HCT116 (cell line): ENCODE data around the gene GABRR2. TPM values are rescaled to one million over a fixed set of nuclear protein-coding genes. Genes with fewer than 3 reads are reported as not detected.

Source experiments
- ATAC-seq: fragments of 200-7000 bp; cut with Tn5 transposase; 2 replicates; pipeline ENCODE4 v1.9.1; 2020; ENCODE audit warnings: mild to moderate bottlenecking, moderate library complexity
- BruUV-seq: library from RNA; stranded (reverse); fragments of 400-500 nt; replicated peaks from 2 replicates; lab custom pipeline; 2021; lab: Mats Ljungman, UMichigan
- CTCF ChIA-PET: fragments of 300-600 bp; sonication (Branson Sonifier 250); formaldehyde crosslinking; loops from one replicate; lab custom pipeline; 2021; ENCODE audit warnings: antibody characterized with exemption; lab: Charles Lee
- POLR2A ChIA-PET: fragments of 300-600, 350-600 bp; sonication (Branson Sonifier 250); formaldehyde crosslinking; loops from one replicate; lab custom pipeline; 2021; ENCODE audit warnings: antibody characterized with exemption; lab: Charles Lee
- RAD21 ChIA-PET, 2 experiments: fragments of 300-600 bp; sonication (Branson Sonifier 250); formaldehyde crosslinking; loops; one replicate each; lab custom pipeline; 2023; ENCODE audit warnings: low total read pairs in 2 of 2; ENCODE audit not compliant: uncharacterized antibody in 2 of 2, unreplicated experiment in 2 of 2, low non-redundant PET in 1 of 2; lab: Charles Lee
- DNase-seq: peaks from one replicate; pipeline ENCODE4 v3.0.0-alpha.2; 2010; ENCODE audit warnings: low read depth, low spot score
- H2AFZ ChIP-seq: fragments of 200-600 bp; shearing (Covaris generic), sonication (generic); 2 replicates; pipeline ENCODE4 v1.6.1; 2017; ENCODE audit warnings: low read depth, mixed run types, mixed read lengths, antibody characterized with exemption, low read length; ENCODE audit not compliant: poor library complexity, severe bottlenecking
- H3K27ac ChIP-seq: 2 replicates; pipeline ENCODE4 v1.5.1; 2012; ENCODE audit warnings: low read depth, low read length
- H3K27me3 ChIP-seq: fragments of 200-600 bp; sonication (generic); 2 replicates; pipeline ENCODE4 v1.6.1; 2016; ENCODE audit warnings: mixed run types, low read length, mixed read lengths; ENCODE audit not compliant: insufficient read depth
- H3K36me3 ChIP-seq, 2 experiments: fragments of 200-500 bp in 1 of 2; fragments of 200-600 bp in 1 of 2; sonication (Bioruptor generic) in 1 of 2; sonication (generic) in 1 of 2; 2 replicates each; pipeline versions ENCODE4 v1.5.1 to v1.6.1; 2014 to 2016; ENCODE audit warnings: low read length in 2 of 2, inconsistent platforms in 1 of 2, mixed read lengths in 1 of 2, mixed run types in 1 of 2; ENCODE audit not compliant: insufficient read depth in 2 of 2, control insufficient read depth in 1 of 2
- H3K4me1 ChIP-seq, 2 experiments: fragments of 200-600 bp in 1 of 2; sonication (generic) in 1 of 2; 2 replicates each; pipeline versions ENCODE4 v1.5.1 to v1.6.1; 2012 to 2017; ENCODE audit warnings: low read length in 2 of 2, inconsistent platforms in 1 of 2, mild to moderate bottlenecking in 1 of 2, mixed read lengths in 1 of 2, mixed run types in 1 of 2, moderate library complexity in 1 of 2; ENCODE audit not compliant: insufficient read depth in 2 of 2, control insufficient read depth in 1 of 2
- H3K4me2 ChIP-seq: fragments of 200-600 bp; sonication (generic); 2 replicates; pipeline ENCODE4 v1.6.1; 2017; ENCODE audit warnings: mixed run types, low read length, mixed read lengths
- H3K4me3 ChIP-seq, 2 experiments: fragments of 200-600 bp in 1 of 2; sonication (generic) in 1 of 2; replicated peaks in 1 of 2; 2 replicates each; pipeline ENCODE4 v1.5.1; 2011 to 2016; ENCODE audit warnings: low read length in 2 of 2, control low read depth in 1 of 2, low read depth in 1 of 2, mild to moderate bottlenecking in 1 of 2, mixed read lengths in 1 of 2, mixed run types in 1 of 2
- H3K79me2 ChIP-seq: fragments of 200-600 bp; sonication (generic); 2 replicates; pipeline ENCODE4 v1.6.1; 2017; ENCODE audit warnings: mild to moderate bottlenecking, mixed run types, low read length, moderate library complexity, mixed read lengths; ENCODE audit not compliant: insufficient read depth
- H3K9ac ChIP-seq: fragments of 200-600 bp; sonication (generic); 2 replicates; pipeline ENCODE4 v1.6.1; 2016; ENCODE audit warnings: low read length, mixed read lengths
- H3K9me2 ChIP-seq: fragments of 200-600 bp; sonication (generic), shearing (Covaris generic); 2 replicates; pipeline ENCODE4 v1.6.1; 2017; ENCODE audit warnings: mixed run types, mild to moderate bottlenecking, moderate library complexity; ENCODE audit not compliant: insufficient read depth
- H3K9me3 ChIP-seq, 2 experiments: fragments of 200-500 bp in 1 of 2; fragments of 200-600 bp in 1 of 2; sonication (Bioruptor generic) in 1 of 2; sonication (generic) in 1 of 2; 2 replicates each; pipeline ENCODE4 v1.6.1; 2014 to 2017; ENCODE audit warnings: low read length in 2 of 2, mixed read lengths in 2 of 2, inconsistent platforms in 1 of 2, low read depth in 1 of 2, mild to moderate bottlenecking in 1 of 2, mixed run types in 1 of 2, moderate library complexity in 1 of 2; ENCODE audit not compliant: control insufficient read depth in 1 of 2, insufficient read depth in 1 of 2
- H4K20me1 ChIP-seq: fragments of 200-600 bp; sonication (generic), shearing (Covaris generic); 2 replicates; pipeline ENCODE4 v1.6.1; 2017; ENCODE audit warnings: mixed run types, mild to moderate bottlenecking, moderate library complexity; ENCODE audit not compliant: insufficient read depth
- CBX3 ChIP-seq: IDR thresholded peaks from 2 replicates; pipeline ENCODE4 v1.6.1; 2012; ENCODE audit warnings: low read depth
- CTCF ChIP-seq, 3 experiments: fragments of 200-600 bp in 1 of 3; sonication (generic) in 1 of 3; IDR thresholded peaks in 2 of 3; conservative IDR thresholded peaks in 1 of 3; 2 replicates each; pipeline ENCODE4 v1.5.1; 2012 to 2017; ENCODE audit warnings: low read depth in 2 of 3, low read length in 2 of 3, antibody characterized with exemption in 1 of 3, borderline replicate concordance in 1 of 3, control low read depth in 1 of 3, mild to moderate bottlenecking in 1 of 3, mixed read lengths in 1 of 3, mixed run types in 1 of 3, moderate library complexity in 1 of 3; ENCODE audit not compliant: insufficient read depth in 1 of 3
- ELF1 ChIP-seq: IDR thresholded peaks from 2 replicates; pipeline ENCODE4 v1.6.1; 2012; ENCODE audit warnings: low read depth, borderline replicate concordance
- EZH2 ChIP-seq: fragments of 200-600 bp; sonication (generic); IDR thresholded peaks from 2 replicates; pipeline ENCODE4 v1.6.1; 2017; ENCODE audit warnings: antibody characterized with exemption, mixed run types
- EZH2phosphoT487 ChIP-seq: fragments of 200-600 bp; IDR thresholded peaks from 2 replicates; pipeline ENCODE4 v1.6.1; 2018; ENCODE audit warnings: antibody characterized with exemption, borderline replicate concordance
- FOSL1 ChIP-seq: IDR thresholded peaks from 2 replicates; pipeline ENCODE4 v1.6.1; 2012; ENCODE audit warnings: low read depth
- JUND ChIP-seq: IDR thresholded peaks from 2 replicates; pipeline ENCODE4 v1.6.1; 2012
- MAX ChIP-seq: IDR thresholded peaks from 2 replicates; pipeline ENCODE4 v1.6.1; 2012
- POLR2A ChIP-seq: IDR thresholded peaks from 2 replicates; pipeline ENCODE4 v1.7.0; 2011; ENCODE audit warnings: borderline replicate concordance; ENCODE audit not compliant: insufficient read depth, insufficient read length; ENCODE audit errors: extremely low read depth
- POLR2AphosphoS5 ChIP-seq: IDR thresholded peaks from 2 replicates; pipeline ENCODE4 v1.6.1; 2011; ENCODE audit warnings: mild to moderate bottlenecking, low read depth, low read length, moderate library complexity
- REST ChIP-seq: IDR thresholded peaks from 2 replicates; pipeline ENCODE4 v1.6.1; 2012; ENCODE audit warnings: low read depth
- SP1 ChIP-seq: IDR thresholded peaks from 2 replicates; pipeline ENCODE4 v1.6.1; 2012; ENCODE audit warnings: low read depth
- SRF ChIP-seq: IDR thresholded peaks from 2 replicates; pipeline ENCODE4 v1.6.1; 2012; ENCODE audit warnings: low read depth
- TCF7L2 ChIP-seq: IDR thresholded peaks from 2 replicates; pipeline ENCODE4 v1.7.0; 2011; ENCODE audit warnings: borderline replicate concordance, inconsistent platforms; ENCODE audit not compliant: insufficient read depth, insufficient read length; ENCODE audit errors: extremely low read depth
- YY1 ChIP-seq: IDR thresholded peaks from 2 replicates; pipeline ENCODE4 v1.6.1; 2011; ENCODE audit warnings: low read length, low read depth, moderate library complexity, mild to moderate bottlenecking; ENCODE audit not compliant: insufficient replicate concordance; ENCODE audit errors: extremely low read depth
- ZBTB33 ChIP-seq: IDR thresholded peaks from 2 replicates; pipeline ENCODE4 v1.6.1; 2011; ENCODE audit warnings: mild to moderate bottlenecking, low read length, moderate library complexity; ENCODE audit not compliant: insufficient replicate concordance; ENCODE audit errors: extremely low read depth
- ZFX ChIP-seq: fragments of 450-650 bp; IDR thresholded peaks from 2 replicates; pipeline ENCODE4 v1.6.1; 2017
- ZNF274 ChIP-seq: fragments of 200-500 bp; sonication (Bioruptor generic); IDR thresholded peaks from 2 replicates; pipeline ENCODE4 v1.6.1; 2014; ENCODE audit warnings: mild to moderate bottlenecking, low read depth, low read length, inconsistent platforms
- intact Hi-C: fragments of 100-400 bp; cut with micrococcal nuclease; formaldehyde crosslinking; loops from 2 replicates; pipeline ENCODE4 v1.10.0; 2022
- total RNA-seq: library from RNA; stranded (reverse); gene quantifications from one replicate; pipeline ENCODE4 v1.2.1, GENCODE V29; 2021; ENCODE audit not compliant: unreplicated experiment

GABRR2 gene
- total RNA-seq, 1 experiment from 2014 or later = 0.57 TPM

- TF ChIP-seq CTCF (IDR thresholded peaks at IDR 0.05 in 2 of 3, conservative IDR thresholded peaks at IDR 0.05 in 1 of 3; ENCODE audit: borderline replicate concordance in 1 of 3, insufficient read depth in 1 of 3, low read depth in 2 of 3, low read length in 2 of 3) (no peak), ZFX (no peak)
Measured at GRCh38 chr6:89297695-89298351, 17.3 kb downstream of the GABRR2 start (continued).

GRCh38 chr6:89295981-89296380, 19.1 kb downstream of the GABRR2 start:
- CTCF ChIA-PET = no interaction called here
- Histone ChIP-seq H3K36me3 (no peaks in the 10 kb centered on the region), H3K4me2 (no peak overlapping the region), H3K79me2 (no peaks in the 10 kb centered on the region), H3K4me3 (no peak overlapping the region), H3K9me3 (no peaks in the 10 kb centered on the region), H3K27me3 (peaks cover 11% of the 10 kb centered on the region; the same call in 1 of the 2 replicates), H3K4me1 (peaks cover 20 to 33% of the 10 kb centered on the region in 2 experiments), H2AFZ (no peak overlapping the region), H4K20me1 (no peaks in the 10 kb centered on the region), H3K27ac (no peak overlapping the region), H3K9me2 (no peaks in the 10 kb centered on the region), H3K9ac (no peak overlapping the region)
- intact Hi-C loops = loop anchor here (5.0 kb wide), 1 partner anchor 56 kb away; the partner anchor contains the start of gene UBE2J1
- no peak for ATAC-seq
- DNase-seq = no peak
- BruUV-seq = no TSS peak
- TF ChIP-seq SRF = no peak
- no peak for TF ChIP-seq ELF1
- no peak for TF ChIP-seq ZNF274
- TF ChIP-seq FOSL1 = no peak
- TF ChIP-seq SP1 = no peak
- TF ChIP-seq ZBTB33 = no peak
- TF ChIP-seq POLR2AphosphoS5 = no peak
- TF ChIP-seq TCF7L2 = no peak
- no peak for TF ChIP-seq YY1
- no peak for TF ChIP-seq CBX3
- no peak for TF ChIP-seq REST
- no peak for TF ChIP-seq EZH2
- TF ChIP-seq POLR2A = no peak
- no peak for TF ChIP-seq ZFX
- TF ChIP-seq MAX = no peak
- TF ChIP-seq EZH2phosphoT487 = no peak
- TF ChIP-seq JUND = no peak
- POLR2A ChIA-PET = no interaction called here
- RAD21 ChIA-PET = no interaction called here
